ENCODE results near the gene NIPSNAP2. TPM values are rescaled to one million over a fixed set of nuclear protein-coding genes. Genes with fewer than 3 reads are reported as not detected.
A peak's percentile ranks its signal among the peaks of the same experiment; 100 is the strongest.

Gene NIPSNAP2
- polyA plus RNA-seq, 3 donors = 43.2 to 97.5 (median 88.0) TPM

DNA sequence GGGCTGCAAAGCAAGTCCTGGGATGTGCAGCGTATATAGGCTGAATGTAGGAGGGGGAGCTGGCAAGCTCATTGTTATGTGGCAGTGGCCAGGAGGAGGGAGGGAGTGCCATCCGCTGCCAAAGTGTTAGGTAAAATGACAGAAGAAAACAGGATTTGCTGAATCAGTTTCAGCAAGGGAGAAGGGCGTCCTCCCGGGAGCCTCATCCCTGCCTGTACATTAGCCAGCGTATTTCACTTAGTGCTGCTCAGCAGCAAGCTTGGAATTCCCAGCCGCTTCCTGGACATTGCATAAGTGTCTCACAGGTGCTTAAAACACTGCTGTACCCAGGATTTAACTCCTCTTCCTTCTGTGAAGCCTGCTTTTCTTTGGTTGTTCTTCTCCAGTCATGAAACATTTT lies 2.5 kb downstream of the NIPSNAP2 start:
- Mint-ChIP-seq H3K4me1 (peaks cover 26% of the 10 kb centered on the region), H3K27ac (peak overlapping the region in 4 of 7 donors; percentile 3 to 54 (median 48)), H3K9me3 (no peaks in the 10 kb centered on the region), H3K36me3 (peaks cover 26 to 34% of the 10 kb centered on the region in 2 donors), H3K27me3 (ENCODE audit: low read depth in 3 of 3) (peaks cover 0 to 9% (median 7%) of the 10 kb centered on the region in 3 donors), H3K4me3 (no peak overlapping the region)
- peaks cover 9 to 24% of the 10 kb centered on the region in 2 donors for H3K36me3 ChIP-seq (replicated peaks in 1 of 2; ENCODE audit: control insufficient read depth in 1 of 2, insufficient read depth in 2 of 2, low read length in 2 of 2)
- TF ChIP-seq, protein P1, sequence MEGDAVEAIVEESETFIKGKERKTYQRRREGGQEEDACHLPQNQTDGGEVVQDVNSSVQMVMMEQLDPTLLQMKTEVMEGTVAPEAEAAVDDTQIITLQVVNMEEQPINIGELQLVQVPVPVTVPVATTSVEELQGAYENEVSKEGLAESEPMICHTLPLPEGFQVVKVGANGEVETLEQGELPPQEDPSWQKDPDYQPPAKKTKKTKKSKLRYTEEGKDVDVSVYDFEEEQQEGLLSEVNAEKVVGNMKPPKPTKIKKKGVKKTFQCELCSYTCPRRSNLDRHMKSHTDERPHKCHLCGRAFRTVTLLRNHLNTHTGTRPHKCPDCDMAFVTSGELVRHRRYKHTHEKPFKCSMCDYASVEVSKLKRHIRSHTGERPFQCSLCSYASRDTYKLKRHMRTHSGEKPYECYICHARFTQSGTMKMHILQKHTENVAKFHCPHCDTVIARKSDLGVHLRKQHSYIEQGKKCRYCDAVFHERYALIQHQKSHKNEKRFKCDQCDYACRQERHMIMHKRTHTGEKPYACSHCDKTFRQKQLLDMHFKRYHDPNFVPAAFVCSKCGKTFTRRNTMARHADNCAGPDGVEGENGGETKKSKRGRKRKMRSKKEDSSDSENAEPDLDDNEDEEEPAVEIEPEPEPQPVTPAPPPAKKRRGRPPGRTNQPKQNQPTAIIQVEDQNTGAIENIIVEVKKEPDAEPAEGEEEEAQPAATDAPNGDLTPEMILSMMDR (IDR thresholded peaks at IDR 0.05) = no peak
- WGBS (ENCODE audit: insufficient coverage) = 82% methylated on average over 6 of the region's 6 CpGs
- H3K9ac ChIP-seq (ENCODE audit: insufficient read depth, low read length, poor library complexity, severe bottlenecking) = no peak overlapping the region
- no peak for DNase-seq
- intact Hi-C loops (cut with micrococcal nuclease) = loop anchor here in 1 of 2 donors (10.0 kb wide), 1 partner anchor 372 kb away; no protein-coding TSS in a partner anchor
- peaks cover 62% of the 10 kb centered on the region for H3K79me2 ChIP-seq (ENCODE audit: insufficient read depth, low read length)
- peaks cover 43% of the 10 kb centered on the region for H4K20me1 ChIP-seq (ENCODE audit: insufficient read depth, low read length)
- peak overlapping the region in 1 of 2 donors; percentile 16 for H3K27ac ChIP-seq (ENCODE audit: low read depth in 1 of 2, low read length in 2 of 2)
- peaks cover 18% of the 10 kb centered on the region in 2 donors for H3K4me1 ChIP-seq (ENCODE audit: control insufficient read depth in 1 of 2, insufficient read depth in 2 of 2, low read length in 2 of 2)
- H3K9me3 ChIP-seq (replicated peaks in 1 of 2; ENCODE audit: control insufficient read depth in 1 of 2, insufficient read depth in 1 of 2, low read length in 2 of 2) = no peaks in the 10 kb centered on the region
- no peak overlapping the region for H3K4me3 ChIP-seq (replicated peaks in 1 of 3; ENCODE audit: low read depth in 2 of 3, low read length in 3 of 3)
- H2AFZ ChIP-seq (ENCODE audit: insufficient read depth, low read depth, low read length, poor library complexity, severe bottlenecking) = no peak overlapping the region
- peaks cover 0 to 5% of the 10 kb centered on the region in 2 donors for H3K27me3 ChIP-seq (ENCODE audit: control insufficient read depth in 2 of 2, insufficient read depth in 2 of 2, low read length in 2 of 2)
- no peak overlapping the region for H3K4me2 ChIP-seq (replicated peaks; ENCODE audit: extremely low read depth, low read length, poor library complexity, severe bottlenecking)

DNA sequence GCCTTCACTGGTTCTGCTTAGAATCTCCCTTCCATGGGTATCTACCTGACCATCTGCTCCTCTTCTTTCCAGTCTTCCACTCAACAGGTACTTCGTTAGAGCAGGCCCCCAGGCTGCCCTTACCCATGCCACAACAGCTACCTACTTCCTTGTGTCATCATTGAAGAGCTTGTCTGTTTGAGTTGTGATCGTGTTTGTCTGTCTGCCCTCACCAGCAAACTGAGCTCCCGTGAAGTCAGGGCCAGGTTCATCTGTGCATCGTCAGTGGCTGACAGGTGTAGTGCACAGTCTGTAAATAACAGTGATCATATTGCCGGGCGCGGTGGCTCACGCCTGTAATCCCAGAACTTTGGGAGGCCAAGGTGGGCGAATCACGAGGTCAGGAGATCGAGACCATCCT lies 5.0 kb downstream of the NIPSNAP2 start:
- Mint-ChIP-seq H3K36me3 (peaks cover 26 to 39% of the 10 kb centered on the region in 2 donors), H3K4me1 (peaks cover 18% of the 10 kb centered on the region), H3K27me3 (ENCODE audit: low read depth in 3 of 3) (no peaks in the 10 kb centered on the region), H3K27ac (peak overlapping the region in 2 of 7 donors; percentile 37 to 62), H3K4me3 (no peak overlapping the region), H3K9me3 (no peaks in the 10 kb centered on the region)
- Histone ChIP-seq H2AFZ (ENCODE audit: insufficient read depth, low read depth, low read length, poor library complexity, severe bottlenecking) (no peak overlapping the region), H3K9ac (ENCODE audit: insufficient read depth, low read length, poor library complexity, severe bottlenecking) (no peak overlapping the region), H3K4me1 (ENCODE audit: control insufficient read depth in 1 of 2, insufficient read depth in 2 of 2, low read length in 2 of 2) (peaks cover 11 to 12% of the 10 kb centered on the region in 2 donors), H3K4me2 (replicated peaks; ENCODE audit: extremely low read depth, low read length, poor library complexity, severe bottlenecking) (no peak overlapping the region), H3K9me3 (replicated peaks in 1 of 2; ENCODE audit: control insufficient read depth in 1 of 2, insufficient read depth in 1 of 2, low read length in 2 of 2) (no peaks in the 10 kb centered on the region), H3K36me3 (replicated peaks in 1 of 2; ENCODE audit: control insufficient read depth in 1 of 2, insufficient read depth in 2 of 2, low read length in 2 of 2) (peaks cover 9 to 24% of the 10 kb centered on the region in 2 donors), H3K79me2 (ENCODE audit: insufficient read depth, low read length) (peaks cover 83% of the 10 kb centered on the region), H3K27ac (ENCODE audit: low read depth in 1 of 2, low read length in 2 of 2) (no peak overlapping the region), H3K4me3 (replicated peaks in 1 of 3; ENCODE audit: low read depth in 2 of 3, low read length in 3 of 3) (no peak overlapping the region), H3K27me3 (ENCODE audit: control insufficient read depth in 2 of 2, insufficient read depth in 2 of 2, low read length in 2 of 2) (no peaks in the 10 kb centered on the region), H4K20me1 (ENCODE audit: insufficient read depth, low read length) (peaks cover 64% of the 10 kb centered on the region)
- WGBS (ENCODE audit: insufficient coverage) = 100% methylated on average over 1 of the region's 11 CpGs
- DNase-seq = no peak
- intact Hi-C loops (cut with micrococcal nuclease) = loop anchor here in 1 of 2 donors (10.0 kb wide), 1 partner anchor 375 kb away; no protein-coding TSS in a partner anchor
- TF ChIP-seq, protein P1 (IDR thresholded peaks at IDR 0.05) = no peak
